CD14-positive monocyte (primary cell): ENCODE measurements around the gene CD44. TPM values are rescaled to one million over a fixed set of nuclear protein-coding genes. Genes with fewer than 3 reads are reported as not detected.

ENCODE experiments used
- DNase-seq, 3 donors: peaks; one replicate each; pipeline ENCODE4 v3.0.0-alpha.2; 2011 to 2022
- H2AFZ ChIP-seq: 2 replicates; pipeline ENCODE4 v1.6.0; 2012; ENCODE audit warnings: mild to moderate bottlenecking, low read depth, low read length, inconsistent platforms; ENCODE audit not compliant: insufficient read depth, poor library complexity, severe bottlenecking
- H3K27ac ChIP-seq, 2 donors: 1 replicate in 1 of 2; 2 replicates in 1 of 2; pipeline ENCODE4 v1.5.1; 2012 to 2013; ENCODE audit warnings: low read length in 2 of 2, control low read depth in 1 of 2, inconsistent platforms in 1 of 2, low read depth in 1 of 2, mild to moderate bottlenecking in 1 of 2
- H3K27me3 ChIP-seq, 2 donors: one replicate each; pipeline versions ENCODE4 v1.6.0 to v1.6.1; 2011 to 2013; ENCODE audit warnings: low read length in 2 of 2; ENCODE audit not compliant: control insufficient read depth in 2 of 2, insufficient read depth in 2 of 2
- H3K36me3 ChIP-seq, 2 donors: replicated peaks in 1 of 2; 1 replicate in 1 of 2; 2 replicates in 1 of 2; pipeline versions ENCODE4 v1.5.1 to v1.6.1; 2012 to 2013; ENCODE audit warnings: low read length in 2 of 2, control low read depth in 1 of 2, inconsistent platforms in 1 of 2, mild to moderate bottlenecking in 1 of 2; ENCODE audit not compliant: insufficient read depth in 2 of 2, control insufficient read depth in 1 of 2
- H3K4me1 ChIP-seq, 2 donors: 1 replicate in 1 of 2; 2 replicates in 1 of 2; pipeline versions ENCODE4 v1.5.1 to v1.6.1; 2012 to 2013; ENCODE audit warnings: low read length in 2 of 2, control low read depth in 1 of 2, inconsistent platforms in 1 of 2, mild to moderate bottlenecking in 1 of 2, moderate library complexity in 1 of 2; ENCODE audit not compliant: insufficient read depth in 2 of 2, control insufficient read depth in 1 of 2
- H3K4me2 ChIP-seq: replicated peaks from 2 replicates; pipeline ENCODE3; 2012; ENCODE audit warnings: low read length, moderate library complexity, mild to moderate bottlenecking; ENCODE audit not compliant: poor library complexity, severe bottlenecking; ENCODE audit errors: extremely low read depth
- H3K4me3 ChIP-seq, 3 experiments: fragments of 200-600 bp in 1 of 3; sonication (generic) in 1 of 3; replicated peaks in 1 of 3; 1 replicate in 2 of 3; 2 replicates in 1 of 3; pipeline ENCODE4 v1.5.1; 2011 to 2013; ENCODE audit warnings: low read length in 3 of 3, mild to moderate bottlenecking in 3 of 3, control low read depth in 2 of 3, low read depth in 2 of 3, inconsistent platforms in 1 of 3, moderate library complexity in 1 of 3
- H3K79me2 ChIP-seq: 2 replicates; pipeline ENCODE4 v1.6.0; 2012; ENCODE audit warnings: mild to moderate bottlenecking, control low read depth, inconsistent platforms, low read length, moderate library complexity; ENCODE audit not compliant: insufficient read depth
- H3K9ac ChIP-seq: 2 replicates; pipeline ENCODE4 v1.6.0; 2017; ENCODE audit warnings: low read length, mild to moderate bottlenecking; ENCODE audit not compliant: insufficient read depth, poor library complexity, severe bottlenecking
- H3K9me3 ChIP-seq, 2 donors: replicated peaks in 1 of 2; 1 replicate in 1 of 2; 2 replicates in 1 of 2; pipeline versions ENCODE4 v1.5.1 to v1.6.1; 2012 to 2013; ENCODE audit warnings: low read length in 2 of 2, control low read depth in 1 of 2; ENCODE audit not compliant: control insufficient read depth in 1 of 2, insufficient read depth in 1 of 2
- H4K20me1 ChIP-seq: 2 replicates; pipeline ENCODE4 v1.6.0; 2012; ENCODE audit warnings: mild to moderate bottlenecking, low read length, control low read depth, moderate library complexity; ENCODE audit not compliant: insufficient read depth
- H3K27ac Mint-ChIP-seq, 7 donors: one replicate each; pipeline ENCODE4 v1.8.0; 2020; ENCODE audit warnings: mild to moderate bottlenecking in 7 of 7, mixed read lengths in 7 of 7, moderate library complexity in 6 of 7, inconsistent platforms in 2 of 7
- H3K27me3 Mint-ChIP-seq, 3 donors: one replicate each; pipeline ENCODE4 v1.8.0; 2021 to 2022; ENCODE audit warnings: low read depth in 3 of 3, mild to moderate bottlenecking in 3 of 3, mixed read lengths in 3 of 3, moderate library complexity in 3 of 3, inconsistent platforms in 1 of 3
- H3K36me3 Mint-ChIP-seq, 2 donors: one replicate each; pipeline ENCODE4 v1.8.0; 2020; ENCODE audit warnings: mixed read lengths in 2 of 2, inconsistent platforms in 1 of 2, mild to moderate bottlenecking in 1 of 2
- H3K4me1 Mint-ChIP-seq: one replicate; pipeline ENCODE4 v1.8.0; 2020; ENCODE audit warnings: mild to moderate bottlenecking, mixed read lengths
- H3K4me3 Mint-ChIP-seq, 2 donors: one replicate each; pipeline ENCODE4 v1.8.0; 2020; ENCODE audit warnings: mild to moderate bottlenecking in 2 of 2, mixed read lengths in 2 of 2, moderate library complexity in 1 of 2
- H3K9me3 Mint-ChIP-seq, 7 donors: one replicate each; pipeline ENCODE4 v1.8.0; 2020 to 2022; ENCODE audit warnings: mixed read lengths in 7 of 7, mild to moderate bottlenecking in 6 of 7, moderate library complexity in 6 of 7, inconsistent platforms in 2 of 7
- WGBS: methylation state at CpG from one replicate; pipeline ENCODE4 v1.1.5; 2013; ENCODE audit warnings: missing lambda C conversion rate; ENCODE audit not compliant: insufficient coverage; 5-methylcytosine and 5-hydroxymethylcytosine counted together
- intact Hi-C, 2 donors: fragments of 100-400 bp; cut with micrococcal nuclease; formaldehyde crosslinking; loops; one replicate each; pipeline versions ENCODE4 v1.15.0 to v1.15.1; 2023
- polyA plus RNA-seq, 3 donors: library from polyadenylated mRNA; depleted of rRNA in 1 of 3; unstranded in 2 of 3; stranded (reverse) in 1 of 3; fragments of 300-500 nt in 2 of 3; fragments of >200 nt in 1 of 3; fragmentation: Illumina TruSeq in 2 of 3; gene quantifications; 1 replicate in 2 of 3; 2 replicates in 1 of 3; pipeline ENCODE4 v1.2.3, GENCODE V29; 2012 to 2021
- TF ChIP-seq, protein P1 (sequence below): fragments of 200-600 bp; IDR thresholded peaks from one replicate; pipeline ENCODE4 v1.8.0; 2022; ENCODE audit warnings: antibody characterized with exemption, mild to moderate bottlenecking

Gene CD44
- polyA plus RNA-seq, 3 donors = 415 to 866 (median 531) TPM

DNA sequence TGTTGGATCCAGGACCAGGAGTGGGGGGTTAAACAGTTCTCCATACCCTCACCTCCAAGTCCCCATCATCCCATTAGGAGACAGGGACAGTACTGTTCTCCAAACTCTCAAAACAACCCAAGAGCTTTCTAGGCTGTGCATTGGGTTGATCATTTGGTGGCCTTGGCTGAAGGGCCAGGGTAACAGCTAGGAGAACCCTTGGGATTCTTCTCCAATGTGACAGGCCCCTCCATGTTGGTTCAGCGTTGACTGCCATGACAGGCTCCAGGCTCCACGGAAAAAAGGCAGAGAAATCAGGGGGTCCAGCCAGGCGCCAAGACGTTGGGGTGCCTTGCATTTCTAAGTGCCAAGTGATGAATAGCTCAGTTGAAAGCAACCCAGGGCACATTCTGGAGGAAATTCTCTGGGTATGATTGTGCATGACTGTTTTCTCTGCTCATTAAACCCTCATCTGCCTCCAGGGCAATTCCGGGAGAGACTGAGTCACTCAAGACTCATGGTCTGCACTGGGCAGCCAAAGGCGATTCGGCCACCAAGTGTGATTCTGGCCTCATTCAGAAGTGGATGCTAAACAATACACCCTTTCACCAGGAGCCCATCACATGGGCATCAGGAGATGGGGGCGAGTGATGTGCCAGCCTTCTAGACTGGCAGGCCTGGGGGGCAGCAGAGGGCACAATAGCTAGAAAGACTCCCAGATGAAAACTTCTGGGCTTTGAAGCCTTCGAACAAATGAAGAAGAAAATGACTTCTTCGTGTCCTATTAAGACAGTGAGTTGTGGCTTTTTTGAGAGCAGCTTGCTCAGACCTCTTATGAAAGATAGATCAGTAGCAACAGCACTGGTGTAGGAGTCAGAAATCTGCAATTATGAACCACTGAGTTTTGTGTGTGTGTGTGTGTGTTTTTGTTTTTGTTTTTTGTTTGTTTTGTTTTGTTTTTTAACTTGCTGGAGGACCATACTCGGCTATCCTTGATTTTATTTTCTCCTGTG, 27.7 kb downstream of the CD44 start:
- Histone ChIP-seq H4K20me1 (peaks cover 100% of the 10 kb centered on the region), H3K4me2 (peak overlapping the region; percentile 51), H3K27ac (peak overlapping the region; percentile 78 to 96), H2AFZ (no peak overlapping the region), H3K27me3 (no peaks in the 10 kb centered on the region), H3K79me2 (peaks cover 100% of the 10 kb centered on the region), H3K36me3 (peaks cover 2 to 44% of the 10 kb centered on the region in 2 donors), H3K9ac (peak overlapping the region; percentile 41), H3K4me3 (peak overlapping the region in 1 of 3 experiments; percentile 56), H3K4me1 (peaks cover 87 to 99% of the 10 kb centered on the region in 2 donors), H3K9me3 (no peaks in the 10 kb centered on the region)
- Mint-ChIP-seq H3K4me3 (peak overlapping the region; percentile 41 to 78), H3K27me3 (no peaks in the 10 kb centered on the region), H3K27ac (peak overlapping the region; percentile 94 to 98 (median 96)), H3K36me3 (peaks cover 53 to 62% of the 10 kb centered on the region in 2 donors), H3K4me1 (peaks cover 94% of the 10 kb centered on the region), H3K9me3 (no peaks in the 10 kb centered on the region)
- intact Hi-C loops = loop anchor here in 1 of 2 donors (10.0 kb wide), 1 partner anchor 48 kb away; no protein-coding TSS in a partner anchor
- 80% methylated on average over 9 of the region's 11 CpGs for WGBS
- TF ChIP-seq, protein P1, sequence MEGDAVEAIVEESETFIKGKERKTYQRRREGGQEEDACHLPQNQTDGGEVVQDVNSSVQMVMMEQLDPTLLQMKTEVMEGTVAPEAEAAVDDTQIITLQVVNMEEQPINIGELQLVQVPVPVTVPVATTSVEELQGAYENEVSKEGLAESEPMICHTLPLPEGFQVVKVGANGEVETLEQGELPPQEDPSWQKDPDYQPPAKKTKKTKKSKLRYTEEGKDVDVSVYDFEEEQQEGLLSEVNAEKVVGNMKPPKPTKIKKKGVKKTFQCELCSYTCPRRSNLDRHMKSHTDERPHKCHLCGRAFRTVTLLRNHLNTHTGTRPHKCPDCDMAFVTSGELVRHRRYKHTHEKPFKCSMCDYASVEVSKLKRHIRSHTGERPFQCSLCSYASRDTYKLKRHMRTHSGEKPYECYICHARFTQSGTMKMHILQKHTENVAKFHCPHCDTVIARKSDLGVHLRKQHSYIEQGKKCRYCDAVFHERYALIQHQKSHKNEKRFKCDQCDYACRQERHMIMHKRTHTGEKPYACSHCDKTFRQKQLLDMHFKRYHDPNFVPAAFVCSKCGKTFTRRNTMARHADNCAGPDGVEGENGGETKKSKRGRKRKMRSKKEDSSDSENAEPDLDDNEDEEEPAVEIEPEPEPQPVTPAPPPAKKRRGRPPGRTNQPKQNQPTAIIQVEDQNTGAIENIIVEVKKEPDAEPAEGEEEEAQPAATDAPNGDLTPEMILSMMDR = no peak
- peak in 2 of 3 donors; percentile 47 to 87 for DNase-seq

DNA sequence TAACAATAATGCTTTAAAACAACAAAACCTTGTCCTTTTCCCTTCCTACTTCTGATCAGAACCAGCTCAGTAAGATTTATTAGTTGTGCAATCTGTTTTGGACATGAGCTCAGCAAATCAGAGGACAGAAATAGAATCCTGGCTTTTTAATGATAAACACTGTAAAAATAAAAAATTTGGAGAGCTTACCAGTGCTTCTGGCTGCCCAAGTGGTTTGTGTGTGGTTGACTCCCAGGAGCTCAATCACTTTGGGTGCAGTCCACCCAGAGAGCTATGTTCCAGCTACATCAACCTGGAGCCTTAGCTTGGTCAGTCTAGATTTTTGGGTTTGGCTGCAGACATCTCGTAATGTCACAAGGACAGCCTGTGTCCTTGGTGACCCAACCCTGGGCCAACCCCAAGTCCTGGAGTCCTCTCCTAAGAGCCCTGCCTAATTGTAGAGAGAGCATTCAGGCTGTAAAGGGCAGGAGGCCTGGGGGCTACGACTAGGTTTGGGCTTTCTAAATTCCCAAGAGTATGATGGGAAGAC, 28.5 kb downstream of the CD44 start:
- Histone ChIP-seq H4K20me1 (peaks cover 100% of the 10 kb centered on the region), H3K9ac (peak overlapping the region; percentile 41), H3K4me3 (peak overlapping the region in 1 of 3 experiments; percentile 56), H3K4me2 (peak overlapping the region; percentile 51), H3K27me3 (no peaks in the 10 kb centered on the region), H3K27ac (peak overlapping the region; percentile 67 to 96), H3K9me3 (no peaks in the 10 kb centered on the region), H3K36me3 (peaks cover 2 to 53% of the 10 kb centered on the region in 2 donors), H2AFZ (no peak overlapping the region), H3K4me1 (peaks cover 85 to 99% of the 10 kb centered on the region in 2 donors), H3K79me2 (peaks cover 100% of the 10 kb centered on the region)
- peaks cover 94% of the 10 kb centered on the region for H3K4me1 Mint-ChIP-seq
- H3K9me3 Mint-ChIP-seq = no peaks in the 10 kb centered on the region
- no peaks in the 10 kb centered on the region for H3K27me3 Mint-ChIP-seq
- H3K4me3 Mint-ChIP-seq = peak overlapping the region; percentile 41 to 60
- H3K27ac Mint-ChIP-seq = peak overlapping the region; percentile 94 to 98 (median 96)
- DNase-seq = no peak
- TF ChIP-seq, protein P1 = no peak
- 22% methylated on average over 1 of the region's 2 CpGs for WGBS
- intact Hi-C loops = loop anchor here in 1 of 2 donors (10.0 kb wide), 1 partner anchor 47 kb away; no protein-coding TSS in a partner anchor
- peaks cover 58 to 66% of the 10 kb centered on the region in 2 donors for H3K36me3 Mint-ChIP-seq
